Measurements from ENCODE around the gene PALD1. TPM values are rescaled to one million over a fixed set of nuclear protein-coding genes. Genes with fewer than 3 reads are reported as not detected.

PALD1 gene
- total and polyA plus RNA-seq, 2 of the 13 experiments (the other 11 are each of a cell fraction or from before 2014, with no cell fraction given): 0.07 to 0.09 TPM

GRCh38 chr10:70515035-70515667 lies 36.6 kb downstream of the PALD1 start:
- CTCF ChIA-PET (ENCODE audit: low intra/inter-chr PET ratio, low total read pairs): no interaction called here
- 38% methylated on average over 4 of the region's 8 CpGs for WGBS (ENCODE audit: low lambda C conversion rate)
- intact Hi-C loops (cut with micrococcal nuclease; ENCODE audit: unreplicated experiment) (no loop called here), in situ Hi-C loops (cut with HindIII; ENCODE audit: extremely low pct_ligation_motif_present, low pct_unique_long_range_greater_than_20kb) (no loop called here)
- Histone ChIP-seq H3K4me2 (ENCODE audit: low read depth, low read length) (no peak overlapping the region), H3K27ac (ENCODE audit: extremely low read length, insufficient read depth, low read length) (no peak overlapping the region), H3K9ac (ENCODE audit: insufficient read depth, low read depth, low read length) (no peak overlapping the region), H3K4me1 (ENCODE audit: insufficient read depth, low read length) (no peaks in the 10 kb centered on the region), H3K9me3 (ENCODE audit: low read length) (no peaks in the 10 kb centered on the region), H3K27me3 (ENCODE audit: control insufficient read depth in 1 of 2, insufficient read depth in 2 of 2, low read length in 2 of 2) (peaks cover 6 to 34% of the 10 kb centered on the region in 2 experiments; a peak in 4 of 5 replicates), H2AFZ (ENCODE audit: low read length) (no peak overlapping the region), H3K4me3 (replicated peaks in 1 of 3; ENCODE audit: insufficient read depth in 1 of 3, low read depth in 2 of 3, low read length in 3 of 3) (no peak overlapping the region), H4K20me1 (ENCODE audit: insufficient read depth, low read length) (no peaks in the 10 kb centered on the region), H3K36me3 (replicated peaks in 1 of 2; ENCODE audit: control insufficient read depth in 1 of 2, insufficient read depth in 2 of 2, low read length in 2 of 2) (no peaks in the 10 kb centered on the region), H3K79me2 (ENCODE audit: insufficient read depth, low read length) (no peaks in the 10 kb centered on the region)
- no peak for DNase-seq (ENCODE audit: low spot score)
- FAIRE-seq: no peak
- BruUV-seq (replicated peaks): no TSS peak
- no peak for ATAC-seq
- POLR2A ChIA-PET: no interaction called here
- TF ChIP-seq ZNF432 (CRISPR knock-in tag; IDR thresholded peaks at IDR 0.05; ENCODE audit: borderline replicate concordance): no peak
- no peak for TF ChIP-seq FOSL2 (CRISPR knock-in tag; IDR thresholded peaks at IDR 0.05)
- TF ChIP-seq ZNF564 (CRISPR knock-in tag; IDR thresholded peaks at IDR 0.05): no peak

DNA sequence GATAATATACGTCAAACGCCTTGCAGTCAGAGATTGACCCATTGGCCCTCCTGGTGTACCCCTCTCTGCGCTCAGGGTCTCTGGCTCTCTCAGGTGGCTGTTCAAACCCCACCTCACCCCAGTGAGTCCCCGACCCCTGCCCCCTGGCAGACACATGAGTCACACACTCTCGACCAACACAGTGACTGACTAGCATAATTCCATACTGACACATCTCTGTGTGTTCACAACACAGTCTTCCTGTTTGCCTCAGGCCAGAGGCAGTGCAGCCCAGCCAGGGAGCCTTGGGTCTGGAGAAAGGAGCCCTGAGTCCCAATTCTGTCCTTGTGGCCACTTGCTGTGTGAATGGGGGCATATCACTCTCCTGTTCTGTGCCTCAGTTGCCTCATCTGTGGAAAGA lies 40.1 kb downstream of the PALD1 start:
- H3K4me1 ChIP-seq (ENCODE audit: insufficient read depth, low read length): no peaks in the 10 kb centered on the region
- H3K36me3 ChIP-seq (replicated peaks in 1 of 2; ENCODE audit: control insufficient read depth in 1 of 2, insufficient read depth in 2 of 2, low read length in 2 of 2): no peaks in the 10 kb centered on the region
- in situ Hi-C loops (cut with HindIII; ENCODE audit: extremely low pct_ligation_motif_present, low pct_unique_long_range_greater_than_20kb) (no loop called here), intact Hi-C loops (cut with micrococcal nuclease; ENCODE audit: unreplicated experiment) (no loop called here)
- DNase-seq (ENCODE audit: low spot score) (no peak), FAIRE-seq (no peak), ATAC-seq (no peak)
- H3K9me3 ChIP-seq (ENCODE audit: low read length): no peaks in the 10 kb centered on the region
- WGBS (ENCODE audit: low lambda C conversion rate): 43% methylated on average over 4 of the region's 5 CpGs
- peaks cover 7 to 41% of the 10 kb centered on the region in 2 experiments; a peak in 4 of 5 replicates for H3K27me3 ChIP-seq (ENCODE audit: control insufficient read depth in 1 of 2, insufficient read depth in 2 of 2, low read length in 2 of 2)
- TF ChIP-seq KLF16 (CRISPR knock-in tag; IDR thresholded peaks at IDR 0.05) (no peak), TIGD3 (CRISPR knock-in tag; IDR thresholded peaks at IDR 0.05; ENCODE audit: borderline replicate concordance) (no peak), ZSCAN5A (CRISPR knock-in tag; IDR thresholded peaks at IDR 0.05; ENCODE audit: borderline replicate concordance) (no peak), RCOR2 (CRISPR knock-in tag; IDR thresholded peaks at IDR 0.05) (no peak), ZNF773 (CRISPR knock-in tag; IDR thresholded peaks at IDR 0.05; ENCODE audit: borderline replicate concordance) (no peak), ZNF784 (CRISPR knock-in tag; IDR thresholded peaks at IDR 0.05; ENCODE audit: borderline replicate concordance) (no peak)
- TF ChIP-seq, protein P1, sequence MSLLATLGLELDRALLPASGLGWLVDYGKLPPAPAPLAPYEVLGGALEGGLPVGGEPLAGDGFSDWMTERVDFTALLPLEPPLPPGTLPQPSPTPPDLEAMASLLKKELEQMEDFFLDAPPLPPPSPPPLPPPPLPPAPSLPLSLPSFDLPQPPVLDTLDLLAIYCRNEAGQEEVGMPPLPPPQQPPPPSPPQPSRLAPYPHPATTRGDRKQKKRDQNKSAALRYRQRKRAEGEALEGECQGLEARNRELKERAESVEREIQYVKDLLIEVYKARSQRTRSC (CRISPR knock-in tag; IDR thresholded peaks at IDR 0.05; ENCODE audit: low read depth): no peak
- H3K4me3 ChIP-seq (replicated peaks in 1 of 3; ENCODE audit: insufficient read depth in 1 of 3, low read depth in 2 of 3, low read length in 3 of 3): no peak overlapping the region
- H3K4me2 ChIP-seq (ENCODE audit: low read depth, low read length): no peak overlapping the region
- ChIA-PET POLR2A (no interaction called here), CTCF (ENCODE audit: low intra/inter-chr PET ratio, low total read pairs) (no interaction called here)
- H3K9ac ChIP-seq (ENCODE audit: insufficient read depth, low read depth, low read length): no peak overlapping the region
- no TSS peak for BruUV-seq (replicated peaks)
- no peak overlapping the region for H2AFZ ChIP-seq (ENCODE audit: low read length)
- no peaks in the 10 kb centered on the region for H3K79me2 ChIP-seq (ENCODE audit: insufficient read depth, low read length)
- H4K20me1 ChIP-seq (ENCODE audit: insufficient read depth, low read length): no peaks in the 10 kb centered on the region
- H3K27ac ChIP-seq (ENCODE audit: extremely low read length, insufficient read depth, low read length): no peak overlapping the region

All from HepG2 (cell line).